GM18520 (cell line): ENCODE data around the gene GPX6.
"Not testable (repeated sequence)": the region's sequence is repeated elsewhere in the genome, so short reads cannot be mapped to it uniquely, and the experiment has no call there.

Source experiments
- ATAC-seq: cut with Tn5 transposase; IDR thresholded peaks from one replicate; pipeline ENCODE4 v1.9.1; 2021; ENCODE audit not compliant: unreplicated experiment

The GPX6 gene

DNA sequence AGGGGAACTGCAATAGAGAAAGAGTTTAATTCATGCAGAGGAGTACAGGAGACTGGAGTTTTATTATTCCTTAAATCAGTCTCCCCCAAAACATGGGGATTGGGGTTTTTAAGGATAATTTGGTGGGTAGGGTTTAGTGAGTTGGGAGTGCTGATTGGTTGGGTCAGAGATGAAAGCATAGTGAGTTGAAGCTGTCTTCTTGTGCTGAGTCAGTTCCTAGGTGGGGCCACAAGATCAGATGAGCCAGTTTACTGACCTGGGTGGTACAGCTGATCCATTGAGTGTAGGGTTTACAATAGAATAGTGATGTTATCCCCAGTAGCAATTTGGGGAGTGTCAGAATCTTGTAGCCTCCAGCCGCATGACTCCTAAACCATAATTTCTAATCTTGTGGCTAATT lies 29.1 kb downstream of the GPX6 start:
- ATAC-seq = no peak

DNA sequence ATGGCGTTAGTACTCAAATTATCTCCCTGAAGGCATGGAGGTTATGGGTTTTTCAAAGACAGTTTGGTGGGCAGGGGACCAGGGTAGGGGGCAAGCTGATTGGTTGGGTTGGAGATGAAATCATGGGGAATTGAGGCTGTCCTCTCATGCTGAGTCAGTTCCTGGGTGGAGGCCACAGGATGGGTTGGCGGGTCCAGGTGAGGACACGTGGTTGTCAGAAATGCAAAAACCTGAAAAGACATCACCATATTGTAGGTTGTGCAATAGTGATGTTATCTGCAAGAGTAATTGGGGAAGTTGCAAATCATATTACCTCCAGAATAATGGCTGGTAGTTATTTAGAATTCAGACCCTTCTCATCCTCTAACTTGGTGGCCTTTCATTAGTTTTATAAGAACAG lies 30.1 kb downstream of the GPX6 start:
- no peak for ATAC-seq

DNA sequence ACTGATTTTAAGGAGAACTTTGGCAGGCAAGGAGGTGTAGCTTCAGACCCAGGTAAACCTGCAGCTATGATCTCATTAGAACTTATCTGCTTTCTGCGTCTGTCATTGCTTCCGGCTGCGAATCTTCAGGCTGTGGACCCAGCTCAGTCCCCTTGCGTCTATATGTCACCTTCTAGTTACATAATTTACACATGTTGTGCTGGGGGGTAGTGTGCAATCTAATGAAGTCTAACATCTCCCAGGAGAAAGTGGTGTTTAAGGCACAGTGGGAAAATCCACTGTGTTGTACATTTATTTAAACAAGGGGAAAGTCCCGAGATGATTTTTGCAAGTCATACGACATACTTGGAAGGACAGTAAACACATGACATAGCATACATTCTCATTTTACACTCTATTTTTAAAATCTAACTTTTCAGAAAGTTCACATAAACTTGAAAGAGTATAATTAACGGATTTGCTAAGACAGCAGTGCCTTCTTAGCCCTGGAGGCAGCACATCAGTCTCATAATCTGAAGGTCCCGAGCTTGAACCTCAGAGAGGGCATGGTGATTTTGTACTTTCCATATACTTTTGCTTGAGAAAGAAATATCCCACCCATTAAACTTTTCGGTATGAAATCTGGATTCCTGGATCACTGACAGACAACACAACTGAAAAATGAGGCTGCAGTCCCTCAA lies 35.2 kb downstream of the GPX6 start:
- ATAC-seq = no peak

DNA sequence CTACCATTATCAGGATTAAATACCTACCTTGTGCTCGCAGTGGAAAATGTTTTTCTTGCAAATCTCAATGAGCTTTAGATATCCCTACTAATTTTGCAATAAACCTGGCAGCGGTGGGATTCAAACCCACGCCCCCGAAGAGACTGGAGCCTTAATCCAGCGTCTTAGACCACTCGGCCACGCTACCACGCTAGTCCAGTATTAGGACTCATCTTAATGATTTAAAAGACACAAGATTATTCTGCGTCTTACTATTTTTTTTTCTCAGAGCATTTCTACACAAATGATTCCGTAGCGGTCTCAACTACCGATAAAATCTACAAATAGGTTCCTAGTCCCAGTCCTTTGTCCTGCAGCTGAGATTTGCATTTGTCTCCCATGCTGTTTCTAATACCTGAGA lies 37.1 kb downstream of the GPX6 start:
- no peak for ATAC-seq

DNA sequence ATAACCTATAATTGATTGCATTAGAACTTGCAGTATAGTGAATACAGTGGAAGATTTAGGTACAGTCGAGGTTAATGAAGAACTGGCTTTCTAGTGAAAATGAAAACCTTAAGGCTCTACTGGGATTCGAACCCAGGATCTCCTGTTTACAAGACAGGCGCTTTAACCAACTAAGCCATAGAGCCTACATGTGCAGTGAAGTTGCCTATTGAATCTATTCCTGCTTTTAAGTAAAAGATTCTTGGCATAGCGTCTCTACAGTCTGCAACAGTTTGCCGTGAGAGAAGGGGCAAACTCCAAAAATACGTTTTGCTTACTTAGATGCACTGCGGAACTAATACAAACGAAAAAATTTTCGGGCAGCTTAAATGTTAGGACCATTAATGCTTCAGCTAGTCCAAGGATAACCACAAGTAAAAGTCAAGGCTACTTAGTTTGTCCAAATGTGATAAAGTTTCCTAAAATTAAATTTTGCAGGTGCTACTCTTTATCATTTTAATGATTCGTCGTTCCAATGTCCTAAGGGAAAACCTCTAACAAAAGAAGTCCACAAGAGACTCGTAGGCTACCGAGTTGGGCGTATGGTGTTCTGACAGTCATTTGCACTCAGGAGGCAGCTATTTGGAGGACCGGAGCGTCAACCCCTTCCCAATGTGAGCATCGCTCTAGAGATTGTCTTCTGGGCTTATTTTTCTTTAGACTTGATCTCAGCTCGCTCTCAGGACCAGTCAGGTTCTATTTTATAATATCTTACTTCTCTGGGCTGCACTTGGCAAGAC lies 41.0 kb downstream of the GPX6 start:
- no peak for ATAC-seq

DNA sequence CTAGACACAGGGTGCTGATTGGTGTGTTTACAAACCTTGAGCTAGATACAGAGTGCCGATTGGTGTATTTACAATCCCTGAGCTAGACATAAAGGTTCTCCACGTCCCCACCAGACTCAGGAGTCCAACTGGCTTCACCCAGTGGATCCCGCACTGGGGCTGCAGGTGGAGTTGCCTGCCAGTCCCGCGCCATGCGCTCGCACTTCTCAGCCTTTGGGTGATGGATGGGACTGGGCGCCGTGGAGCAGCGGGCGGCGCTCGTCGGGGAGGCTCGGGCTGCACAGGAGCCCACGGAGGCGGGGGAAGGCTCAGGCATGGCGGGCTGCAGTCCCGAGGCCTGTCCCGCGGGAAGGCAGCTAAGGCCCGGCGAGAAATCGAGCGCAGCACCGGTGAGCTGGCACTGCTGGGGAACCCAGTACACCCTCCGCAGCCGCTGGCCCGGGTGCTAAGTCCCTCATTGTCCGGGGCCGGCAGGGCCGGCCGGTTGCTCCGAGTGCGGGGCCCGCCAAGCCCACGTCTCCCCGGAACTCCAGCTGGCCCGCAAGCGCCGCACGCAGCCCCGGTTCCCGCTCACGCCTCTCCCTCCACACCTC lies 46.3 kb downstream of the GPX6 start:
- not testable (repeated sequence) for ATAC-seq

DNA sequence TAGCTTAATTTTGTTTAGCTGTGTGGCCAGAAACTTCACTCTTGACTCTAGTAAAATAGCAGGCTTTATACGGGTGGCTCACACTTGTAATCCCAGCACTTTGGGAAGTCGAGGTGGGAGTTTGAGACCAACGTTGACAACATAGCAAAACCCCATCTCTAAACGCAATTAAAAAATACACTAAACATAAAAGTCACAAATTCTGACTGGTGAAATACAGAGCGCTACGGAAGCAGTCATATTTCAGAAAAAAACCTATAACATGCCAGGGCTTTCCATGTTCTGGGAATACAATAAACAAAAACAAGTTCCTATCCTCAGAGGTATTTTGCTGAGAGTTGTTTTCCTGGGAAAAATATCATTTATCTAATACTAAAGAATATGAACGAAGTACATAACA lies 47.5 kb downstream of the GPX6 start:
- no peak for ATAC-seq

DNA sequence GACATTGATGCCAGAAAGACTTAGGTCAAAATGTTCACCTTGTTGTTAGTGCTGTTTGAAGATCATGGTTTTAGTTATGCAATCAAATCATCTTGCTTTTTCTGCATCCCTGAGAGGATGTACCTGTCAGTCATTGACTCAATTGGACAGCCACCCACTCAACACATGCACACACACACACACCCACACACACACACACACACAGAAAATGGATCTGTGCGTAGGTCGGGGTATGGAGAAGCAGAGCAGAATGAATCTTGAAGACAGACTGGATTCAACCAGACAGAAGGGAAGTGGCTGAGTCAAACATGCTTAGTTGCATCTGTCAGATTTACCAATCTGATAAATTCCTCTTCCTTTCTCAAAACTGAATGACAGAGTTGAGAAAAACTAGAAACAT lies 53.2 kb downstream of the GPX6 start:
- no peak for ATAC-seq

DNA sequence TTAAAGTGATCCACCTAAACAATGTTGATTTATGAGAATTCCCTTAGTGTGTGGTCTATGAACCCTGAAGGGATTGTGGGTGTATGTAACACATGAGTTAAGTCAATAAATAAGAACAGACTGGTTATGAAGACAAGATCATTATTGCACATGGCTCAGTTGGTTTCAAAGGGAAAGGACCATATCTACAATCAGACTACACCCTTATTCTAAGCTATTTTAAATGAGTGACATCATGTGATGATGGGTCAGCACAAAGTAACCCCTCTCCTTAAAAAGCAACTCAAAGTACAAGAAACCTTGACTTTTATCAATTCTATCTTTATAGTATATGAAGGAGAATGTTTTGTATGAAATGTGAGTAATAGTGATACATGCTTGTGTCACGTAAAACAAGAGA lies 57.0 kb downstream of the GPX6 start:
- ATAC-seq = no peak
